Keratinocyte (primary cell): Measurements from ENCODE around the gene FKTN.

Source experiments
- EZH2 ChIP-seq: IDR thresholded peaks from one replicate; pipeline ENCODE4 v1.6.1; 2012; ENCODE audit warnings: inconsistent platforms, mild to moderate bottlenecking, low read length, moderate library complexity
- TF ChIP-seq, protein P1 (sequence below), 3 experiments: IDR thresholded peaks in 1 of 3; conservative IDR thresholded peaks in 1 of 3; optimal IDR thresholded peaks in 1 of 3; 2 replicates in 2 of 3; 3 replicates in 1 of 3; pipeline versions ENCODE3 to v1.5.1; 2011; ENCODE audit warnings: low read length in 3 of 3, mild to moderate bottlenecking in 3 of 3, moderate library complexity in 2 of 3, control low read depth in 1 of 3, inconsistent platforms in 1 of 3; ENCODE audit not compliant: insufficient read depth in 2 of 3; ENCODE audit errors: extremely low read depth in 1 of 3

- no peak for TF ChIP-seq EZH2
- TF ChIP-seq, protein P1, sequence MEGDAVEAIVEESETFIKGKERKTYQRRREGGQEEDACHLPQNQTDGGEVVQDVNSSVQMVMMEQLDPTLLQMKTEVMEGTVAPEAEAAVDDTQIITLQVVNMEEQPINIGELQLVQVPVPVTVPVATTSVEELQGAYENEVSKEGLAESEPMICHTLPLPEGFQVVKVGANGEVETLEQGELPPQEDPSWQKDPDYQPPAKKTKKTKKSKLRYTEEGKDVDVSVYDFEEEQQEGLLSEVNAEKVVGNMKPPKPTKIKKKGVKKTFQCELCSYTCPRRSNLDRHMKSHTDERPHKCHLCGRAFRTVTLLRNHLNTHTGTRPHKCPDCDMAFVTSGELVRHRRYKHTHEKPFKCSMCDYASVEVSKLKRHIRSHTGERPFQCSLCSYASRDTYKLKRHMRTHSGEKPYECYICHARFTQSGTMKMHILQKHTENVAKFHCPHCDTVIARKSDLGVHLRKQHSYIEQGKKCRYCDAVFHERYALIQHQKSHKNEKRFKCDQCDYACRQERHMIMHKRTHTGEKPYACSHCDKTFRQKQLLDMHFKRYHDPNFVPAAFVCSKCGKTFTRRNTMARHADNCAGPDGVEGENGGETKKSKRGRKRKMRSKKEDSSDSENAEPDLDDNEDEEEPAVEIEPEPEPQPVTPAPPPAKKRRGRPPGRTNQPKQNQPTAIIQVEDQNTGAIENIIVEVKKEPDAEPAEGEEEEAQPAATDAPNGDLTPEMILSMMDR (optimal IDR thresholded peaks at IDR 0.05 in 1 of 3, IDR thresholded peaks at IDR 0.05 in 1 of 3, conservative IDR thresholded peaks at IDR 0.05 in 1 of 3; ENCODE audit: extremely low read depth in 1 of 3, insufficient read depth in 2 of 3, low read length in 3 of 3) = no peak
Measured at GRCh38 chr9:105681313-105681712, 123.4 kb downstream of the FKTN start.
